ENCODE results near the gene SLAMF7. TPM values are rescaled to one million over a fixed set of nuclear protein-coding genes. Genes with fewer than 3 reads are reported as not detected.
"Not testable (repeated sequence)": the region's sequence is repeated elsewhere in the genome, so short reads cannot be mapped to it uniquely, and the experiment has no call there.

SLAMF7 gene, protein sequence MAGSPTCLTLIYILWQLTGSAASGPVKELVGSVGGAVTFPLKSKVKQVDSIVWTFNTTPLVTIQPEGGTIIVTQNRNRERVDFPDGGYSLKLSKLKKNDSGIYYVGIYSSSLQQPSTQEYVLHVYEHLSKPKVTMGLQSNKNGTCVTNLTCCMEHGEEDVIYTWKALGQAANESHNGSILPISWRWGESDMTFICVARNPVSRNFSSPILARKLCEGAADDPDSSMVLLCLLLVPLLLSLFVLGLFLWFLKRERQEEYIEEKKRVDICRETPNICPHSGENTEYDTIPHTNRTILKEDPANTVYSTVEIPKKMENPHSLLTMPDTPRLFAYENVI
- polyA plus RNA-seq (ENCODE audit: insufficient read length): 0.71 TPM

DNA sequence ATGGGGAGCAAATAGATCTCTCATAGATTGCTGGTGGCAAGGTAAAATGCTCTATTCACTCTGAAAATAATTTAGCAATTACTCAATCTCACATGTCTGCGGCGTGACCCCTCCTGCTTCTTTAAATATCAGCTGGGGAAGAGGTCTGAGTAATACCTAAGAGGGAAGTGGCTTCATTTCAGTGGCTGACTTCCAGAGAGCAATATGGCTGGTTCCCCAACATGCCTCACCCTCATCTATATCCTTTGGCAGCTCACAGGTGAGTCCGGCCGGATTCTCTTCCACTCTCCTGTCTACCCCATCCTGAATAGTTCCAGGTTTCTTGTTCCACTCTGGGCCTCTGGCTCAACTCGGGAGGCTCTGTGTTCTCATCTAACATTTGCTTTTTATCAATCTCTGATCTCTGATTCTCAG is at the start of gene SLAMF7:
TSS of gene SLAMF7 (plus strand) at position 150 of the 414 bp plus-strand sequence. CDS start at position 205, 55 bp downstream.
- no peak for DNase-seq

- DNase-seq: not testable (repeated sequence)
Measured at GRCh38 chr1:160692390-160692789, 46.7 kb upstream of the SLAMF7 start.

- no peak for DNase-seq
Measured at GRCh38 chr1:160702100-160702499, 36.9 kb upstream of the SLAMF7 start.

GRCh38 chr1:160704250-160704649 is 34.8 kb upstream of the SLAMF7 start:
- no peak for DNase-seq

GRCh38 chr1:160705212-160705621 is 33.8 kb upstream of the SLAMF7 start:
- not testable (repeated sequence) for DNase-seq

DNA sequence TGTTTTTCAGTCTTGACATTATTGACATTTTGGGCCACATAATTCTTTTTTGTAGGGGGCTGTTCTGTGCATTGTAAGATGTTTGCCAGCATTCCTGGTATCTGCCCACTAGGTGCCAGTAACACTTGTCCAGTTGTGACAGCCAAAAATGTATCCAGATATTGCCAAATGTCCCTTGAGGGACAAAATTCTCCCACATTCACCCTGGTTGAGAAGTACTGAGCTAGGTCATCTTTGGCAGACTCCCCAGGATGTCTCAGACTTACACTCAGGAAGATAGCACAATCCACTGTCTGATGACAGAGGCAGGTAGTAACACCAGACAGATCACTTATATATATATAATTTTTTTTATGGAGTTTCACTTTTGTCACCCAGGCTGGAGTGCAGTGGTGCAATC is 33.3 kb upstream of the SLAMF7 start:
- no peak for DNase-seq

GRCh38 chr1:160706526-160707235 is 32.4 kb upstream of the SLAMF7 start:
- DNase-seq: no peak

- no peak for DNase-seq
Measured at GRCh38 chr1:160707236-160708064, 31.6 kb upstream of the SLAMF7 start.

- DNase-seq: no peak
Measured at GRCh38 chr1:160708118-160708517, 30.9 kb upstream of the SLAMF7 start.

DNA sequence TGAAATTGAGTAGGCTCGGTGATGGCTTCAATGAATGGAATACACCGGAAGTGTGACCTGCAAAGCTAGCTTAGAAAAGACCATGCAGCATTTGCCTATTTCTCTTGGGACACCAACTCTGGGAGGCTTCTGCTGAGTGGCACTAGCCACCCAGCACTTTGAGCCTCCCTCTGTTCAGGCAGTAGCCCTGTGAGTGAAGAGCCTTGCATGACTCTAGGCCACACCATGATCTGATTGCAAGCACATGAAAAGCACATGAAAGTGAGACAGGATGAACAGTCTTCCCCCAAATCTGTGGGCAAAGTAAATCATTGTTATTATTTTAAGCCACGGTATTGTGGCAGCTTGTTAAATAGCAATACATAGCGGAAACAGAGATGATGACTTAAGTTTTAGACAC is 30.2 kb upstream of the SLAMF7 start:
- no peak for DNase-seq

DNA sequence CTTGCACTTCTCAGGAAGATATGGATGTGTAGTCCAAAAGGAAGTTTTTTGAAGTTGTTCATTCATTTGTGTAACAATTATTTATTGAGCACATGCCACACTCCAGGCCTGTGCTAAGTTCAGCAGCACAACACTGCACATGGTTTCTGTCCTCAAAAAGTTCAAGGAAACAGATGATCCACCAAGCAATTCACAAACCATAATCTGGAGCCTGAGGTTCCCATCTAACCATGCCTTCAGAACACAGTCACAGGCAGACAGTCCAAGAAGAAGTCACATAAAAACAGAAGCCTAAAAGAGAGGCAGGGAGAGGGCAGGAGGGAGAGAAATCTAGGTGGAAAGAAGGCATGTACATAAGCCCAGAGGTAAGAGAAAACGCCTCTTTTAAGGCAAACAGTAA is 29.3 kb upstream of the SLAMF7 start:
- DNase-seq: no peak

GRCh38 chr1:160710517-160711252 is 28.4 kb upstream of the SLAMF7 start:
- no peak for DNase-seq

- DNase-seq: no peak
Measured at GRCh38 chr1:160711276-160711601, 27.8 kb upstream of the SLAMF7 start.

DNA sequence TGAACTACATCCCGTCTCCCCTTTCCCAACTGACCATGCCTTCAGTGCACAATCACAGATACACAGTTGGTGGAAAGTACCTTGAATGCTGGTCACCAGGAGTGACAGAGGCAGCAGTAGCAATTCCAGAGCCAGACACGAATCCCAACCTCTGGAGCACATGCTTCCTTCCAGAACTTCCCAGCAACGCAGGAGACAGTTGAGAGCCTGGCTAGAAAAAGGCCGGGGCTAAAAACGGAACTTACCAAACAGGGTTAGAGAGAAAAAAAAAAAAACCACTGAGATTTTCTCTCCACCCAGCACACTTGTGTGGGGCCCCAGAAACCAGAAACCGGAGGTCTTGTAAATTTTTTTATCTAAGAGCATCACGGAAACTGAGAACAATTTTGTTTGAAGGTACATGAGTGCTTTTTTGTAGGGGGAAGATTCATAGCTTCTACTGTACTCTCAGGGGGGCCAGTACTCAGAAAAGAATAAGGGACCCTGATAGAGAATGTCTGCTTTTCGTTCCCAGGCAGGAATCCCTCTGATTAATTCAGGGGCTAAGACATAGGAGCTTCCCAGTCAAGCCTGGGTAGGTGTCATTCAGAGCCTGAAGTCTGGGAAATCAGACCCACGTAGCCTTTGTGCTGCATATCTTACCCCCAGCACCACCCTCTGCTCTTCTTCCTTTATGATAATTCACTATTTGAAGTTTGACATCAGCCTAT is 27.3 kb upstream of the SLAMF7 start, which contains the start of gene CD48:
TSS of gene CD48 (minus strand) at position 221 of the 710 bp plus-strand sequence. CDS start at position 162, 59 bp downstream.
- no peak for DNase-seq

DNA sequence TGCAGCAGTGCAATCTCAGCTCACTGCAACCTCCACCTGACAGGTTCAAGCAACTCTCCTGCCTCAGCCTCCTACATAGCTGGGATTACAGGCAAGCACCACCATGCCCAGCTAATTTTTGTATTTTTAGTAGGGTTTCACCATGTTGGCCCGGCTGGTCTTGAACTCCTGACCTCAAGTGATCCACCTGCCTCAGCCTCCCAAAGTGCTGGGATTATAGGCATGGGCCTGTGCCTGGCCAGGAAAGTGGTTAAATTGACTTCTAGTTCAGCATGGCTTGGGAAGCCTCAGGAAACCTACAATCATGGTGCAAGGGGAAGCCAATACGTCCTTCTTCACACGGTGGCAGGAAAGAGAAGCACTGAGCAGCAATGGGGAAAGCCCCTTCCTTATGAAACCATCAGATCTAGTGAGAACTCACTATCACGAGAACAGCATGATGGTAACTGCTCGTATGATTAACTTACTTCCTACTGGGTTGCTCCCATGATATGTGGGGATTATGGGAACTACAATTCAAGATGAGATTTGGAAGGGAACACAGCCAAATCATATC is 26.4 kb upstream of the SLAMF7 start:
- DNase-seq: not testable (repeated sequence)

- no peak for DNase-seq
Measured at GRCh38 chr1:160713161-160713560, 25.9 kb upstream of the SLAMF7 start.

GRCh38 chr1:160714034-160714648 is 24.9 kb upstream of the SLAMF7 start:
- not testable (repeated sequence) for DNase-seq

GRCh38 chr1:160716013-160716412 is 23.0 kb upstream of the SLAMF7 start:
- no peak for DNase-seq

GRCh38 chr1:160717306-160717705 is 21.7 kb upstream of the SLAMF7 start:
- no peak for DNase-seq

GRCh38 chr1:160718210-160718609 is 20.8 kb upstream of the SLAMF7 start:
- DNase-seq: no peak
